ENCODE results near the gene BLCAP.
"Not testable (repeated sequence)": the region's sequence is repeated elsewhere in the genome, so short reads cannot be mapped to it uniquely, and the experiment has no call there.

BLCAP gene

GRCh38 chr20:37474386-37474785 lies 53.3 kb downstream of the BLCAP start:
- H3K4me3 ChIP-seq (ENCODE audit: low read length), result no peak overlapping the region
- DNase-seq (ENCODE audit: low read depth), result no peak
- TF ChIP-seq CTCF (conservative IDR thresholded peaks at IDR 0.05; ENCODE audit: low read length), result no peak

- no peak for TF ChIP-seq CTCF (conservative IDR thresholded peaks at IDR 0.05; ENCODE audit: low read length)
- H3K4me3 ChIP-seq (ENCODE audit: low read length), result no peak overlapping the region
- DNase-seq (ENCODE audit: low read depth), result no peak
Measured at GRCh38 chr20:37473249-37474000, 54.3 kb downstream of the BLCAP start.

- not testable (repeated sequence) for H3K4me3 ChIP-seq (ENCODE audit: low read length); DNase-seq (ENCODE audit: low read depth)
Measured at GRCh38 chr20:37472435-37472834, 55.2 kb downstream of the BLCAP start.

GRCh38 chr20:37471741-37472235 lies 55.9 kb downstream of the BLCAP start:
- no peak for TF ChIP-seq CTCF (conservative IDR thresholded peaks at IDR 0.05; ENCODE audit: low read length)
- DNase-seq (ENCODE audit: low read depth), result no peak
- H3K4me3 ChIP-seq (ENCODE audit: low read length), result no peak overlapping the region

GRCh38 chr20:37470190-37470589 lies 57.5 kb downstream of the BLCAP start:
- H3K4me3 ChIP-seq (ENCODE audit: low read length); DNase-seq (ENCODE audit: low read depth): not testable (repeated sequence)

- no peak for TF ChIP-seq CTCF (conservative IDR thresholded peaks at IDR 0.05; ENCODE audit: low read length)
- no peak for DNase-seq (ENCODE audit: low read depth)
- H3K4me3 ChIP-seq (ENCODE audit: low read length), result no peak overlapping the region
Measured at GRCh38 chr20:37469531-37469930, 58.1 kb downstream of the BLCAP start.

- H3K4me3 ChIP-seq (ENCODE audit: low read length), result no peak overlapping the region
- TF ChIP-seq CTCF (conservative IDR thresholded peaks at IDR 0.05; ENCODE audit: low read length), result no peak
- no peak for DNase-seq (ENCODE audit: low read depth)
Measured at GRCh38 chr20:37468886-37469285, 58.8 kb downstream of the BLCAP start.

Data from AG10803 (cell line).